Subcutaneous abdominal adipose tissue (tissue), 5 donors: ENCODE data around the gene CFAP97D1.

Experiments used
- H3K27ac ChIP-seq: one replicate; pipeline ENCODE4 v1.7.0; 2013; ENCODE audit warnings: low read depth, mild to moderate bottlenecking, inconsistent platforms, low read length, moderate library complexity
- H3K27me3 ChIP-seq, 5 donors: one replicate each; pipeline ENCODE4 v1.7.0; 2013; ENCODE audit warnings: low read length in 5 of 5, inconsistent platforms in 1 of 5; ENCODE audit not compliant: control insufficient read depth in 5 of 5, insufficient read depth in 4 of 5
- H3K36me3 ChIP-seq, 5 donors: one replicate each; pipeline ENCODE4 v1.7.0; 2013; ENCODE audit warnings: low read length in 5 of 5; ENCODE audit not compliant: control insufficient read depth in 5 of 5, insufficient read depth in 5 of 5
- H3K4me1 ChIP-seq, 5 donors: one replicate each; pipeline ENCODE4 v1.7.0; 2013; ENCODE audit warnings: low read length in 5 of 5, mild to moderate bottlenecking in 3 of 5, moderate library complexity in 1 of 5; ENCODE audit not compliant: control insufficient read depth in 5 of 5, insufficient read depth in 5 of 5
- H3K4me3 ChIP-seq, 5 donors: one replicate each; pipeline ENCODE4 v1.7.0; 2013; ENCODE audit warnings: low read length in 5 of 5, low read depth in 1 of 5
- H3K9ac ChIP-seq, 5 donors: one replicate each; pipeline ENCODE4 v1.7.0; 2013; ENCODE audit warnings: low read length in 5 of 5, mild to moderate bottlenecking in 4 of 5, moderate library complexity in 3 of 5
- H3K9me3 ChIP-seq, 5 donors: one replicate each; pipeline ENCODE4 v1.7.0; 2013; ENCODE audit warnings: low read length in 5 of 5; ENCODE audit not compliant: control insufficient read depth in 5 of 5
- donor health status: healthy.
- donor health status: healthy.
- donor health status: healthy.
- donor health status: healthy.
- donor health status: healthy.

Gene CFAP97D1

GRCh38 chr17:43780135-43780534, at the start of gene CFAP97D1:
Gene CFAP97D1, plus strand, starts transcription at chr17:43780435. Its CDS starts 28 bp downstream, at chr17:43780463.
- H3K4me1 ChIP-seq = peaks cover 0 to 36% (median 28%) of the 10 kb centered on the region in 5 donors
- H3K27me3 ChIP-seq = no peaks in the 10 kb centered on the region
- H3K27ac ChIP-seq = peak within 1 kb of the TSS; percentile 99
- peak within 1 kb of the TSS; percentile 66 to 90 (median 79) for H3K4me3 ChIP-seq
- no peaks in the 10 kb centered on the region for H3K9me3 ChIP-seq
- H3K36me3 ChIP-seq = peaks cover 0 to 14% (median 4%) of the 10 kb centered on the region in 5 donors
- peak within 1 kb of the TSS; percentile 10 to 96 (median 79) for H3K9ac ChIP-seq

GRCh38 chr17:43732958-43733357, 47.3 kb upstream of the CFAP97D1 start:
- Histone ChIP-seq H3K36me3 (no peaks in the 10 kb centered on the region), H3K4me1 (peaks cover 0 to 8% (median 0%) of the 10 kb centered on the region in 5 donors), H3K9ac (no peak overlapping the region), H3K4me3 (no peak overlapping the region), H3K9me3 (no peaks in the 10 kb centered on the region), H3K27me3 (no peaks in the 10 kb centered on the region), H3K27ac (no peak overlapping the region)

- Histone ChIP-seq H3K36me3 (no peaks in the 10 kb centered on the region), H3K4me1 (peaks cover 0 to 8% (median 0%) of the 10 kb centered on the region in 5 donors), H3K4me3 (no peak overlapping the region), H3K27ac (no peak overlapping the region), H3K27me3 (no peaks in the 10 kb centered on the region), H3K9ac (no peak overlapping the region), H3K9me3 (no peaks in the 10 kb centered on the region)
These were observed 46.3 kb upstream of the CFAP97D1 start for GRCh38 chr17:43733956-43734355.

GRCh38 chr17:43734376-43734775, 45.9 kb upstream of the CFAP97D1 start:
- Histone ChIP-seq H3K9me3 (no peaks in the 10 kb centered on the region), H3K9ac (no peak overlapping the region), H3K4me3 (no peak overlapping the region), H3K4me1 (peaks cover 0 to 8% (median 0%) of the 10 kb centered on the region in 5 donors), H3K27me3 (no peaks in the 10 kb centered on the region), H3K36me3 (no peaks in the 10 kb centered on the region), H3K27ac (no peak overlapping the region)

GRCh38 chr17:43736389-43736788, 43.8 kb upstream of the CFAP97D1 start:
- Histone ChIP-seq H3K9ac (no peak overlapping the region), H3K4me3 (no peak overlapping the region), H3K4me1 (peaks cover 0 to 8% (median 0%) of the 10 kb centered on the region in 5 donors), H3K27me3 (peaks cover 0 to 3% (median 0%) of the 10 kb centered on the region in 5 donors), H3K27ac (no peak overlapping the region), H3K36me3 (no peaks in the 10 kb centered on the region), H3K9me3 (no peaks in the 10 kb centered on the region)

GRCh38 chr17:43737722-43738121, 42.5 kb upstream of the CFAP97D1 start:
- Histone ChIP-seq H3K4me3 (no peak overlapping the region), H3K9me3 (peaks cover 0 to 3% (median 0%) of the 10 kb centered on the region in 5 donors), H3K9ac (no peak overlapping the region), H3K36me3 (no peaks in the 10 kb centered on the region), H3K27me3 (peaks cover 0 to 3% (median 0%) of the 10 kb centered on the region in 5 donors), H3K4me1 (peaks cover 0 to 8% (median 0%) of the 10 kb centered on the region in 5 donors), H3K27ac (no peak overlapping the region)

GRCh38 chr17:43740541-43740940, 39.7 kb upstream of the CFAP97D1 start:
- Histone ChIP-seq H3K9ac (no peak overlapping the region), H3K4me3 (no peak overlapping the region), H3K27me3 (peaks cover 0 to 8% (median 3%) of the 10 kb centered on the region in 5 donors), H3K36me3 (no peaks in the 10 kb centered on the region), H3K27ac (no peak overlapping the region), H3K9me3 (peaks cover 0 to 3% (median 0%) of the 10 kb centered on the region in 5 donors), H3K4me1 (peaks cover 0 to 10% (median 4%) of the 10 kb centered on the region in 5 donors)

GRCh38 chr17:43741636-43742035, 38.6 kb upstream of the CFAP97D1 start:
- Histone ChIP-seq H3K9me3 (peaks cover 0 to 3% (median 0%) of the 10 kb centered on the region in 5 donors), H3K27me3 (peaks cover 0 to 15% (median 3%) of the 10 kb centered on the region in 5 donors), H3K36me3 (no peaks in the 10 kb centered on the region), H3K4me3 (no peak overlapping the region), H3K27ac (no peak overlapping the region), H3K9ac (no peak overlapping the region), H3K4me1 (peaks cover 0 to 17% (median 11%) of the 10 kb centered on the region in 5 donors)

GRCh38 chr17:43745541-43745940, 34.7 kb upstream of the CFAP97D1 start:
- Histone ChIP-seq H3K4me3 (no peak overlapping the region), H3K9me3 (peaks cover 0 to 3% (median 0%) of the 10 kb centered on the region in 5 donors), H3K27me3 (peaks cover 4 to 17% (median 10%) of the 10 kb centered on the region in 5 donors), H3K4me1 (peaks cover 0 to 25% (median 11%) of the 10 kb centered on the region in 5 donors), H3K36me3 (no peaks in the 10 kb centered on the region), H3K27ac (no peak overlapping the region), H3K9ac (no peak overlapping the region)

- Histone ChIP-seq H3K27ac (no peak overlapping the region), H3K36me3 (no peaks in the 10 kb centered on the region), H3K4me1 (peaks cover 0 to 24% (median 14%) of the 10 kb centered on the region in 5 donors), H3K27me3 (peaks cover 4 to 27% (median 17%) of the 10 kb centered on the region in 5 donors), H3K4me3 (no peak overlapping the region), H3K9ac (no peak overlapping the region), H3K9me3 (no peaks in the 10 kb centered on the region)
These were observed 30.1 kb upstream of the CFAP97D1 start for GRCh38 chr17:43750153-43750552.
